Activated effector memory CD4-positive, alpha-beta T cell treated with Interleukin-2 at 50 U/mL for 16 hours (primary cell): Measurements from ENCODE around the gene SSBP2.
A peak's percentile ranks its signal among the peaks of the same experiment; 100 is the strongest.

Experiments
- DNase-seq: peaks from one replicate; pipeline ENCODE4 v3.0.0-alpha.2; 2020

SSBP2 gene

GRCh38 chr5:81766611-81767010 lies 15.7 kb upstream of the SSBP2 start:
- DNase-seq, result no peak

- DNase-seq, result no peak
Observed at GRCh38 chr5:81763294-81763928, 12.5 kb upstream of the SSBP2 start.

- no peak for DNase-seq
Observed at GRCh38 chr5:81762853-81763252, 12.0 kb upstream of the SSBP2 start.

- no peak for DNase-seq
Observed at GRCh38 chr5:81762401-81762800, 11.5 kb upstream of the SSBP2 start.

- no peak for DNase-seq
Observed at GRCh38 chr5:81761970-81762369, 11.1 kb upstream of the SSBP2 start.

GRCh38 chr5:81761270-81761669 lies 10.4 kb upstream of the SSBP2 start:
- no peak for DNase-seq

- no peak for DNase-seq
Observed at GRCh38 chr5:81760521-81760920, 9.6 kb upstream of the SSBP2 start.

GRCh38 chr5:81759632-81760005 lies 8.7 kb upstream of the SSBP2 start:
- no peak for DNase-seq

- DNase-seq, result no peak
Observed at GRCh38 chr5:81757404-81757803, 6.5 kb upstream of the SSBP2 start.

GRCh38 chr5:81756016-81756415 lies 5.1 kb upstream of the SSBP2 start:
- no peak for DNase-seq

GRCh38 chr5:81755320-81755719 lies 4.4 kb upstream of the SSBP2 start:
- no peak for DNase-seq

- no peak for DNase-seq
Observed at GRCh38 chr5:81754621-81755020, 3.7 kb upstream of the SSBP2 start.

- DNase-seq, result no peak
Observed at GRCh38 chr5:81753429-81753828, 2.5 kb upstream of the SSBP2 start.

- DNase-seq, result no peak
Observed at GRCh38 chr5:81752644-81752963, 1.7 kb upstream of the SSBP2 start.

- DNase-seq, result no peak
Observed at GRCh38 chr5:81751836-81752643, 1.1 kb upstream of the SSBP2 start.

GRCh38 chr5:81750308-81751008 lies 439 bp downstream of the SSBP2 start:
- DNase-seq, result peak; percentile 12

GRCh38 chr5:81749561-81750307 lies 1.2 kb downstream of the SSBP2 start:
- peak; percentile 33 for DNase-seq

- no peak for DNase-seq
Observed at GRCh38 chr5:81749192-81749560, 1.7 kb downstream of the SSBP2 start.

GRCh38 chr5:81748556-81748955 lies 2.3 kb downstream of the SSBP2 start:
- no peak for DNase-seq

- DNase-seq, result no peak
Observed at GRCh38 chr5:81747030-81747429, 3.9 kb downstream of the SSBP2 start.

GRCh38 chr5:81740758-81741157 lies 10.1 kb downstream of the SSBP2 start:
- DNase-seq, result no peak

- DNase-seq, result no peak
Observed at GRCh38 chr5:81739291-81739690, 11.6 kb downstream of the SSBP2 start.

GRCh38 chr5:81729276-81729675 lies 21.6 kb downstream of the SSBP2 start:
- DNase-seq, result no peak

GRCh38 chr5:81728301-81728700 lies 22.6 kb downstream of the SSBP2 start:
- DNase-seq, result no peak
